H1 (cell line): ENCODE data around the gene KHSRP. TPM values are rescaled to one million over a fixed set of nuclear protein-coding genes. Genes with fewer than 3 reads are reported as not detected.

Source experiments
- CTCF ChIA-PET: fragments of 300-600 bp; sonication (Branson Sonifier 250); formaldehyde crosslinking; loops from one replicate; lab custom pipeline; 2021; ENCODE audit not compliant: partially characterized antibody; lab: Charles Lee
- POLR2A ChIA-PET: fragments of 300-600 bp; sonication (Branson Sonifier 250); formaldehyde crosslinking; loops from one replicate; lab custom pipeline; 2021; ENCODE audit warnings: inconsistent platforms; ENCODE audit not compliant: partially characterized antibody; lab: Charles Lee
- DNase-seq, 2 experiments: peaks; one replicate each; pipeline versions ENCODE4 v3.0.0 to v3.0.0-alpha.2; 2010 to 2022; ENCODE audit warnings: low spot score in 2 of 2, low read depth in 1 of 2, mixed read lengths in 1 of 2
- FAIRE-seq: peaks from 2 replicates; lab custom pipeline; 2011; peaks lifted over from hg19 to GRCh38; lab: Jason Lieb, UNC
- H2AFZ ChIP-seq: 2 replicates; pipeline ENCODE4 v1.8.1; 2012; ENCODE audit warnings: low read length, inconsistent platforms
- H2AK5ac ChIP-seq: 2 replicates; pipeline ENCODE4 v1.6.1; 2013; ENCODE audit warnings: low read depth, low read length
- H2BK120ac ChIP-seq: replicated peaks from 2 replicates; pipeline ENCODE3; 2013; ENCODE audit warnings: low read depth, low read length, inconsistent platforms
- H2BK12ac ChIP-seq: 2 replicates; pipeline ENCODE4 v1.6.1; 2013; ENCODE audit warnings: low read depth, low read length
- H2BK15ac ChIP-seq: 2 replicates; pipeline ENCODE4 v1.6.1; 2013; ENCODE audit warnings: low read length
- H2BK20ac ChIP-seq: 2 replicates; pipeline ENCODE4 v1.6.1; 2013; ENCODE audit warnings: low read length
- H2BK5ac ChIP-seq: 2 replicates; pipeline ENCODE4 v1.6.1; 2013; ENCODE audit warnings: low read depth, low read length
- H3K14ac ChIP-seq: 2 replicates; pipeline ENCODE4 v1.6.1; 2013; ENCODE audit warnings: inconsistent platforms; ENCODE audit not compliant: insufficient read length
- H3K18ac ChIP-seq: 2 replicates; pipeline ENCODE4 v1.6.1; 2013; ENCODE audit warnings: low read length; ENCODE audit errors: extremely low read depth
- H3K23ac ChIP-seq: 2 replicates; pipeline ENCODE4 v1.6.1; 2013; ENCODE audit warnings: inconsistent platforms; ENCODE audit not compliant: insufficient read length
- H3K23me2 ChIP-seq: 2 replicates; pipeline ENCODE4 v1.6.1; 2013; ENCODE audit warnings: low read depth, low read length
- H3K27ac ChIP-seq: 2 replicates; pipeline ENCODE4 v1.6.1; 2011; ENCODE audit warnings: low read depth, low read length, inconsistent platforms
- H3K27me3 ChIP-seq, 4 experiments: replicated peaks in 1 of 4; 1 replicate in 1 of 4; 2 replicates in 3 of 4; pipeline versions ENCODE4 v1.6.1 to v1.8.1; 2011 to 2013; ENCODE audit warnings: low read length in 3 of 4, mild to moderate bottlenecking in 3 of 4, inconsistent platforms in 2 of 4, mixed read lengths in 2 of 4, moderate library complexity in 1 of 4; ENCODE audit not compliant: control insufficient read depth in 3 of 4, insufficient read depth in 3 of 4; ENCODE audit errors: extremely low read depth in 1 of 4
- H3K36me3 ChIP-seq, 4 experiments: 2 replicates each; pipeline versions ENCODE4 v1.6.1 to v1.8.1; 2011 to 2013; ENCODE audit warnings: mild to moderate bottlenecking in 4 of 4, low read length in 3 of 4, moderate library complexity in 2 of 4, control low read depth in 1 of 4, inconsistent platforms in 1 of 4; ENCODE audit not compliant: insufficient read depth in 4 of 4, control insufficient read depth in 2 of 4
- H3K4ac ChIP-seq: replicated peaks from 2 replicates; pipeline ENCODE3; 2013; ENCODE audit warnings: low read length, low read depth, mixed read lengths, inconsistent platforms; ENCODE audit not compliant: insufficient read length
- H3K4me1 ChIP-seq, 4 experiments: replicated peaks in 1 of 4; 1 replicate in 1 of 4; 2 replicates in 3 of 4; pipeline versions ENCODE4 v1.6.1 to v1.8.1; 2011 to 2013; ENCODE audit warnings: low read length in 3 of 4, inconsistent platforms in 2 of 4, mixed read lengths in 1 of 4; ENCODE audit not compliant: insufficient read depth in 4 of 4, control insufficient read depth in 3 of 4
- H3K4me2 ChIP-seq, 2 experiments: 2 replicates each; pipeline versions ENCODE4 v1.6.1 to v1.8.1; 2011 to 2013; ENCODE audit warnings: low read depth in 2 of 2, low read length in 2 of 2, control low read depth in 1 of 2, inconsistent platforms in 1 of 2, mild to moderate bottlenecking in 1 of 2; ENCODE audit not compliant: insufficient read depth in 1 of 2
- H3K4me3 ChIP-seq, 4 experiments: fragments of 200-600, 300-600 bp in 1 of 4; sonication (generic), shearing (Covaris generic), sonication (Bioruptor Twin) in 1 of 4; 2 replicates each; pipeline versions ENCODE4 v1.5.1 to v1.8.1; 2011 to 2016; ENCODE audit warnings: low read length in 4 of 4, low read depth in 3 of 4, control low read depth in 2 of 4, inconsistent platforms in 2 of 4, mild to moderate bottlenecking in 2 of 4, mixed read lengths in 1 of 4, moderate library complexity in 1 of 4; ENCODE audit not compliant: insufficient read depth in 2 of 4; ENCODE audit errors: extremely low read depth in 1 of 4
- H3K56ac ChIP-seq: replicated peaks from 2 replicates; pipeline ENCODE3; 2013; ENCODE audit warnings: low read depth, mild to moderate bottlenecking, mixed read lengths, low read length, inconsistent platforms; ENCODE audit not compliant: insufficient read length
- H3K79me1 ChIP-seq: 2 replicates; pipeline ENCODE4 v1.6.1; 2013; ENCODE audit warnings: low read depth, low read length, control low read depth
- H3K79me2 ChIP-seq, 2 experiments: 2 replicates each; pipeline versions ENCODE4 v1.6.1 to v1.8.1; 2012 to 2013; ENCODE audit warnings: low read length in 2 of 2, mild to moderate bottlenecking in 2 of 2, inconsistent platforms in 1 of 2; ENCODE audit not compliant: insufficient read depth in 2 of 2, control insufficient read depth in 1 of 2
- H3K9ac ChIP-seq, 4 experiments: replicated peaks in 1 of 4; 1 replicate in 1 of 4; 2 replicates in 3 of 4; pipeline versions ENCODE4 v1.6.1 to v1.8.1; 2011 to 2013; ENCODE audit warnings: low read depth in 3 of 4, low read length in 3 of 4, control low read depth in 2 of 4, mild to moderate bottlenecking in 2 of 4, moderate library complexity in 2 of 4, inconsistent platforms in 1 of 4; ENCODE audit errors: extremely low read depth in 1 of 4
- H3K9me3 ChIP-seq, 2 experiments: 2 replicates each; pipeline versions ENCODE4 v1.6.1 to v1.8.1; 2012 to 2013; ENCODE audit warnings: mild to moderate bottlenecking in 2 of 2, moderate library complexity in 2 of 2, control low read depth in 1 of 2, inconsistent platforms in 1 of 2, low read depth in 1 of 2, low read length in 1 of 2, mixed read lengths in 1 of 2; ENCODE audit not compliant: insufficient read depth in 2 of 2
- H4K20me1 ChIP-seq, 2 experiments: replicated peaks in 1 of 2; 2 replicates each; pipeline versions ENCODE3 to v1.8.1; 2011 to 2013; ENCODE audit warnings: inconsistent platforms in 2 of 2, low read length in 2 of 2, mild to moderate bottlenecking in 1 of 2; ENCODE audit not compliant: insufficient read depth in 2 of 2, control insufficient read depth in 1 of 2
- H4K5ac ChIP-seq: 2 replicates; pipeline ENCODE4 v1.6.1; 2013; ENCODE audit warnings: low read length, low read depth, mixed read lengths, inconsistent platforms; ENCODE audit not compliant: insufficient read length
- H4K8ac ChIP-seq: 2 replicates; pipeline ENCODE4 v1.8.0; 2013; ENCODE audit warnings: mild to moderate bottlenecking, moderate library complexity, low read length, inconsistent platforms; ENCODE audit not compliant: insufficient read depth; ENCODE audit errors: extremely low read depth
- H4K91ac ChIP-seq: replicated peaks from 2 replicates; pipeline ENCODE3; 2013; ENCODE audit warnings: low read length, mixed read lengths, inconsistent platforms; ENCODE audit not compliant: insufficient read length
- CBX5 ChIP-seq: fragments of 300-800, 300-1000 bp; sonication (generic); IDR thresholded peaks from 2 replicates; pipeline ENCODE4 v1.7.1; 2016; ENCODE audit warnings: antibody characterized with exemption, low read length, low read depth
- CHD1 ChIP-seq: IDR thresholded peaks from 2 replicates; pipeline ENCODE4 v1.6.1; 2012; ENCODE audit warnings: low read depth, low read length, improper control_type of control experiment
- EP300 ChIP-seq, 2 experiments: IDR thresholded peaks; 1 replicate in 1 of 2; 2 replicates in 1 of 2; pipeline ENCODE4 v1.6.1; 2011 to 2012; ENCODE audit warnings: low read depth in 2 of 2, low read length in 2 of 2, mild to moderate bottlenecking in 2 of 2, borderline replicate concordance in 1 of 2, inconsistent platforms in 1 of 2, moderate library complexity in 1 of 2
- GABPA ChIP-seq: IDR thresholded peaks from 2 replicates; pipeline ENCODE4 v1.6.1; 2011; ENCODE audit warnings: mild to moderate bottlenecking, low read length, moderate library complexity, borderline replicate concordance; ENCODE audit not compliant: insufficient read depth
- KDM1A ChIP-seq: fragments of 200-600, 300-600 bp; sonication (generic); IDR thresholded peaks from 2 replicates; pipeline ENCODE4 v1.7.1; 2016; ENCODE audit warnings: mild to moderate bottlenecking, low read length, borderline replicate concordance
- NANOG ChIP-seq: IDR thresholded peaks from 2 replicates; pipeline ENCODE4 v1.6.1; 2011; ENCODE audit warnings: low read length, low read depth, mild to moderate bottlenecking, inconsistent platforms; ENCODE audit not compliant: insufficient read depth, poor library complexity, severe bottlenecking
- NRF1 ChIP-seq: IDR thresholded peaks from 2 replicates; pipeline ENCODE4 v1.6.1; 2011; ENCODE audit warnings: mild to moderate bottlenecking, low read depth, low read length, improper control_type of control experiment
- PHF8 ChIP-seq: fragments of 200-600 bp; sonication (generic); conservative IDR thresholded peaks from 2 replicates; pipeline ENCODE4 v1.7.1; 2012; ENCODE audit warnings: low read depth, mild to moderate bottlenecking, inconsistent platforms, low read length, moderate library complexity
- RXRA ChIP-seq: IDR thresholded peaks from 2 replicates; pipeline ENCODE4 v1.6.1; 2011; ENCODE audit warnings: low read depth, mild to moderate bottlenecking, low read length, moderate library complexity; ENCODE audit not compliant: insufficient read depth
- SIN3A ChIP-seq, 2 experiments: IDR thresholded peaks in 1 of 2; conservative IDR thresholded peaks in 1 of 2; 2 replicates each; pipeline ENCODE4 v1.6.1; 2011 to 2012; ENCODE audit warnings: low read length in 2 of 2, improper control_type of control experiment in 1 of 2, low read depth in 1 of 2, mild to moderate bottlenecking in 1 of 2
- SP4 ChIP-seq: IDR thresholded peaks from 2 replicates; pipeline ENCODE4 v1.6.1; 2012; ENCODE audit warnings: low read length, inconsistent platforms
- TAF7 ChIP-seq: optimal IDR thresholded peaks from 2 replicates; pipeline ENCODE3; 2011; ENCODE audit warnings: low read depth, mild to moderate bottlenecking, inconsistent platforms, low read length, moderate library complexity, borderline replicate concordance
- TCF12 ChIP-seq: IDR thresholded peaks from 2 replicates; pipeline ENCODE4 v1.6.1; 2011; ENCODE audit warnings: low read depth, mild to moderate bottlenecking, low read length
- TEAD4 ChIP-seq: IDR thresholded peaks from 2 replicates; pipeline ENCODE4 v1.6.1; 2012; ENCODE audit warnings: low read depth, low read length, inconsistent platforms, mixed read lengths
- WGBS, 2 experiments: shearing (Covaris generic) in 1 of 2; methylation state at CpG; one replicate each; pipeline versions ENCODE4 v1.1.6 to v1.1.7; 2013 to 2015; ENCODE audit warnings: low lambda C conversion rate in 2 of 2, mixed read lengths in 2 of 2, inconsistent platforms in 1 of 2, low coverage in 1 of 2, missing lambda C conversion rate in 1 of 2; ENCODE audit not compliant: insufficient replicate concordance in 2 of 2, insufficient coverage in 1 of 2, insufficient read length in 1 of 2; ENCODE audit errors: extremely low coverage in 1 of 2, missing lambda C conversion rate in 1 of 2; 5-methylcytosine and 5-hydroxymethylcytosine counted together
- polyA plus RNA-seq, 7 experiments: library from polyadenylated mRNA; depleted of rRNA in 3 of 7; stranded (reverse) in 5 of 7; unstranded in 2 of 7; fragments of >200 nt in 5 of 7; fragments of 200-250 nt in 2 of 7; gene quantifications; 1 replicate in 5 of 7; 2 replicates in 1 of 7; 4 replicates in 1 of 7; pipeline versions ENCODE4 v1.2.1 to v1.2.3, GENCODE V29; 2011 to 2013; ENCODE audit warnings: missing spikeins in 2 of 7, mixed read lengths in 2 of 7
- total RNA-seq: library from RNA; stranded (reverse); fragmentation: NEBNext Ultra II Directional; extraction: Animal tissue kit (Norgen Biotek cat#: 25700); gene quantifications from 2 replicates; pipeline ENCODE4 v1.2.1, GENCODE V29; 2021

KHSRP gene
- total and polyA plus RNA-seq, 2 of the 8 experiments (the other 6 are each of a cell fraction or from before 2014, with no cell fraction given) = 143 to 573 TPM

DNA sequence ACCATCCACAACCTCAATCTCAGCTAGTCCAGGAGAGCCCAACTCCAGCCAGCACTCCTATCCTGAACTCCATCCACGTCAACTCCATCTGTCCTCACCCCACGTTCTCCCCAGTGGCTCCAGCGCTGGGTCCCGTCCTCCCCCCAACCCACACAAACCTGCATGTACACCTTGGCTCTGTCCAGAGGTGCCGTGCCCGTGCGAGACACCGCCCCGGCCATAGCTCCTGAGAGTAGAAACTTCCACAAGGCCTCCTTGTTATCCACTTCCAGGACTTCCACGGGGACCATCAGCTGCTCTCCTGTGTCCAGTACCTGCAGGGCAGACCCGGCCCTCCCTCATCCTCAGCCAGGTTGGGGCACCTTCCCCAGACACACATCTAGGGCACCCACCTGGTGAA lies 7.3 kb upstream of the KHSRP start:
- Histone ChIP-seq H3K14ac (no peak overlapping the region), H3K56ac (no peak overlapping the region), H4K91ac (no peak overlapping the region), H2BK20ac (no peak overlapping the region), H3K9ac (no peak overlapping the region), H2AFZ (no peak overlapping the region), H3K23ac (no peak overlapping the region), H3K4me1 (no peaks in the 10 kb centered on the region), H3K23me2 (no peaks in the 10 kb centered on the region), H3K4ac (no peak overlapping the region), H4K8ac (peak overlapping the region; percentile 51; the same call in 1 of the 2 replicates), H3K79me2 (no peaks in the 10 kb centered on the region), H3K4me3 (no peak overlapping the region), H4K5ac (no peak overlapping the region), H2BK12ac (no peak overlapping the region), H2BK120ac (no peak overlapping the region), H3K18ac (no peak overlapping the region), H2BK15ac (no peak overlapping the region), H2AK5ac (no peak overlapping the region), H3K27ac (no peak overlapping the region), H3K4me2 (no peak overlapping the region), H3K36me3 (no peaks in the 10 kb centered on the region), H2BK5ac (no peak overlapping the region), H3K79me1 (no peaks in the 10 kb centered on the region), H4K20me1 (no peaks in the 10 kb centered on the region), H3K9me3 (no peaks in the 10 kb centered on the region), H3K27me3 (peaks cover 0 to 6% (median 0%) of the 10 kb centered on the region in 4 experiments; a peak in 1 of 7 replicates)
- ChIA-PET POLR2A (interaction anchor here (0.7 to 1.1 kb wide), 2 partner anchors 11 to 33 kb away, joined by 3 read pairs; no protein-coding TSS in a partner anchor), CTCF (interaction anchor here (0.7 kb wide), 2 partner anchors 22 to 54 kb away, joined by 3 to 5 read pairs; no protein-coding TSS in a partner anchor)
- FAIRE-seq = no peak
- 93% methylated on average over 11 of the region's 11 CpGs; no CpG with 5 or more reads in 1 of the 2 experiments for WGBS, 2 experiments
- no peak for DNase-seq
- no peak for TF ChIP-seq NRF1
- TF ChIP-seq GABPA = no peak
- TF ChIP-seq CBX5 = no peak
- no peak for TF ChIP-seq PHF8
- TF ChIP-seq SP4 = no peak
- no peak for TF ChIP-seq RXRA
- TF ChIP-seq CHD1 = no peak
- TF ChIP-seq NANOG = no peak
- no peak for TF ChIP-seq TEAD4
- TF ChIP-seq KDM1A = no peak
- no peak for TF ChIP-seq TCF12
- TF ChIP-seq SIN3A (conservative IDR thresholded peaks at IDR 0.05 in 1 of 2, IDR thresholded peaks at IDR 0.05 in 1 of 2; ENCODE audit: low read depth in 1 of 2, low read length in 2 of 2) = no peak
- no peak for TF ChIP-seq TAF7
- no peak for TF ChIP-seq EP300 (IDR thresholded peaks at IDR 0.05; ENCODE audit: borderline replicate concordance in 1 of 2, low read depth in 2 of 2, low read length in 2 of 2)
